Measurements from ENCODE around the gene LDLRAD3.

LDLRAD3 gene

DNA sequence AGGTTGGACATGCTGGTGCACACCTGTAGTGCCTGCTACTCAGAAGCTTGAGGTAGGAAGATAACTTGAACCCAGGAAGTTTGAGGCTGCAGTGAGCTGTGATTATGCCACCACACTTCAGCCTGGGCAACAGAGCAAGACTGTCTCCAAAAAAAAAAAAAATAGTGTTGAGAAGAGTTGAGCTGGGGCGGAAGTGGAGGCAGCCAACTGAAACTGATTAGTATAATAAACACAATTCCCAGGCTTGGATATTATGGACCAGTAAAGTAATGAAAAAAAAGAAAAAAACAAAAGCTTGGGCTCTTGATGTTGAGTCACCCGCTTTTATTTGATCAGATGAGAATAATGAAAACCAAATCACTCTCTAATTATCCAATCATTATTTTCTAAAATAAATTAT lies 21.0 kb downstream of the LDLRAD3 start:
- H3K4me3 ChIP-seq (replicated peaks; ENCODE audit: low read depth, low read length): no peak overlapping the region
- TF ChIP-seq, protein P1, sequence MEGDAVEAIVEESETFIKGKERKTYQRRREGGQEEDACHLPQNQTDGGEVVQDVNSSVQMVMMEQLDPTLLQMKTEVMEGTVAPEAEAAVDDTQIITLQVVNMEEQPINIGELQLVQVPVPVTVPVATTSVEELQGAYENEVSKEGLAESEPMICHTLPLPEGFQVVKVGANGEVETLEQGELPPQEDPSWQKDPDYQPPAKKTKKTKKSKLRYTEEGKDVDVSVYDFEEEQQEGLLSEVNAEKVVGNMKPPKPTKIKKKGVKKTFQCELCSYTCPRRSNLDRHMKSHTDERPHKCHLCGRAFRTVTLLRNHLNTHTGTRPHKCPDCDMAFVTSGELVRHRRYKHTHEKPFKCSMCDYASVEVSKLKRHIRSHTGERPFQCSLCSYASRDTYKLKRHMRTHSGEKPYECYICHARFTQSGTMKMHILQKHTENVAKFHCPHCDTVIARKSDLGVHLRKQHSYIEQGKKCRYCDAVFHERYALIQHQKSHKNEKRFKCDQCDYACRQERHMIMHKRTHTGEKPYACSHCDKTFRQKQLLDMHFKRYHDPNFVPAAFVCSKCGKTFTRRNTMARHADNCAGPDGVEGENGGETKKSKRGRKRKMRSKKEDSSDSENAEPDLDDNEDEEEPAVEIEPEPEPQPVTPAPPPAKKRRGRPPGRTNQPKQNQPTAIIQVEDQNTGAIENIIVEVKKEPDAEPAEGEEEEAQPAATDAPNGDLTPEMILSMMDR (IDR thresholded peaks at IDR 0.05; ENCODE audit: low read length, missing control alignments): no peak
- no peak for DNase-seq (ENCODE audit: low read depth)

DNA sequence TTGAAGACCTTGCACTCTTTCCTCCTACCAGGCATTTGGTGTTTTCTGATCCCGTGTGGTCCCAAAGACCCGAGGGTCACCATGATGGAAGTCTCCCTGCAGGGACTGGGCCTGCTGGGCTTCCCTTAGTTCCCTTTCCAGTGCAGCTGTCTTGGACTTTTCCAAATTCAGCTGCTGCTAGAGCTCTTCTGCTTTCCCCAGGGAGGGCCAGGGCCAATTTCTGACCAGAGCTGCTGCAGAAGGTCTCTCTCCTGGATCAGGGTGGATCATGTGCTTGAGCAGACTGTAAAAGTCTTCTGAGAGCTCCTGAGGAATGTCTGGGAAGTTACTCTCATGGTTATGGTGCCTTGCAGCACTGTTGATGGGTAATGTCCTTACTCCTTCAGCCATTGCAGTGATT lies 23.2 kb downstream of the LDLRAD3 start:
- TF ChIP-seq, protein P1 (IDR thresholded peaks at IDR 0.05; ENCODE audit: low read length, missing control alignments): no peak
- no peak for DNase-seq (ENCODE audit: low read depth)
- H3K4me3 ChIP-seq (replicated peaks; ENCODE audit: low read depth, low read length): no peak overlapping the region

DNA sequence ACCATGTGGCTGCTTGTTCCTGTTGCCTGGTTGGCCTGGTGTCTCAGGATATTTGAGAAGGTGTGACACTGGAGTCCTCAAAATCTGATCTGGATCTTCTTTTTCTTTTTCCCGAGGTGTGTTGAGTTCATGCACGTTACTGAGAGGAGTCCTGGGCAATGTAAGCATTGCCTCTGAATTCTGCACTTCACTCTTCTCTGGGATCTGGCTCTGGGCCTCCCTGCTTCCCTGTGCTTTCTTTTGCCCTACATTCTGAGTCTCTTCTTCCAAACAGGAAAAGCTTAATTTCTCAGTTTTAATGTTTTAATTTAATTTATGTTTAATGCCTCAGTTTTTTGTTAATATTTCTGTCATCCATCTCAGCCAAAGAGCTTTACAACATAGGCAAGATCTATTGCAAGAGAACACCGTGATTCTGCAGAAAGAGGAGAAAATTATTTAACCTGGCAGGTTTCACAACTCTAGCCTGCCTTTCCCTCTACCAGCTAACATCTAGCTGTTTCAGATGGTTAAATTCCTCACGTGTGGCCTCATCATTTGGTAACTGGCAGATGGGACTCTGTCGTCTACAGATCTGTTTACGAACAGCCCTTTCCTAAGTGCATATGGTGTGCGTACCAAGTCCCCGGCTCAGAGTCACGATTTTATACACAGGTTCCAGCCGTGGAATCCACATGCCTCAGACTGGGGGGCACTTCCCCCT lies 24.7 kb downstream of the LDLRAD3 start:
- TF ChIP-seq, protein P1 (IDR thresholded peaks at IDR 0.05; ENCODE audit: low read length, missing control alignments): no peak
- no peak for DNase-seq (ENCODE audit: low read depth)
- no peak overlapping the region for H3K4me3 ChIP-seq (replicated peaks; ENCODE audit: low read depth, low read length)

DNA sequence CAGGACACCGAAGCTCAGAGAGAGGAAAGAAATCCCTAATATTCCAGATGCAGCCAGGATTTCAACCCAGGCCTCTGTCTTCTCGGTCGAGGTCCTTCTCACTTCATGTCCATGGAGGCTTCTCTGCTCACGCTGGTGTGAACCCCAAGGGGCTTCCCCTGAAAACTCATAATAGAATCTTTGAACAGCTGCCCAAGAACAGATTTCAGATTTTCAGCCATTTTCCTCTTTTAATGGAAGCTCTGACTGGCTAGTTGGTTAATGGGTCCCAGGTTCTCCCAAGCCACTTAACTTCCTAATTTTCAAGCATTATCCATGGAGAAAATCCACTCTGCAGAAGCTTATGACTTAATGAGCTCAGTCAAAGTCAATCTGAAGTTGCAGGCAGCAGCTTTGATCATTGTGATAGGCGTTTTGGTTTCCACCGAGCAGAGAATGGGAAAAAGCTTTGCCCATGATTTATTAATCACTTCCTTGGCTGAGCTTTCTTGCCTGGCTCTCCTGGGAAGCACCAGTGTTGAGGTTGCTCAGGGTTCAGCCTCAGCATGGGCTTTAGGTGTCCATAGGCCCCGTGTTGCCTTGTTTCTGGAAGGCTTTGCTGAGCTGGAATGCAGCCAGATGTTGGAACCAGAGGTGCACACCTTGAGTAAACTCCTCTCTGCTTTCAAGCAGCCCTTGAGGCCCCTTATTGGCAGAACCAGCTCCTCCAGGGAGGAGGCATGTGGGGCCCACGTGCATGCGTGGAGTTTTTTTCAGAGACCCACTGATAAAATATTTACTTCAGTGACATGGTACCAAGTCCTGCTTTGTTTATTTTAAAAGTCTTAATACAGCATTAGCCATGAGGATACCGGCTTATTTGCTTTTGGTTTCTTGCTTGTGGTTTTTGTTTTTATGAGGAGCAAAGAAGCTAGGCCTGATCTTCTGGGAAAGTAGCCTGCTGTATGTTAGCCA lies 25.5 kb downstream of the LDLRAD3 start:
- H3K4me3 ChIP-seq (replicated peaks; ENCODE audit: low read depth, low read length): no peak overlapping the region
- TF ChIP-seq, protein P1 (IDR thresholded peaks at IDR 0.05; ENCODE audit: low read length, missing control alignments): no peak
- no peak for DNase-seq (ENCODE audit: low read depth)

DNA sequence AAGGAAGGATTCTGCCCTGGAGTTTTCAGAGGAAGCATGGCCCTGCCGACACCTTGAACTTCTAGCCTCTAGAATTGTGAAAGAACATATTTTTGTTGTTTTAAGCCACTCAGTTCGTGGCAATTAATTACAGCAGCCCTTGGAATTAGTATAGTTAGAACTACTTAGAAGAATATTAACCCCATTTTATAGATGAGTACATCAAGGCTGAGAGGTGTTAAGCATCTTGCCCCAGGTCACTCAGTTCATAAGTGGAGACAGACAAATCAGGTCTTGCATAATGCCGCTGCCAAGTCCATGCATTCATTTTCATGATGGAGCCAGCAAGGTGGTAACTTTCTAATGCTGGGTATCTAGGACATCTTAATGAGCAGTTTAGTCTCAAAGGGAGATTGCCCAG lies 26.6 kb downstream of the LDLRAD3 start:
- no peak for DNase-seq (ENCODE audit: low read depth)
- TF ChIP-seq, protein P1 (IDR thresholded peaks at IDR 0.05; ENCODE audit: low read length, missing control alignments): no peak
- H3K4me3 ChIP-seq (replicated peaks; ENCODE audit: low read depth, low read length): no peak overlapping the region

DNA sequence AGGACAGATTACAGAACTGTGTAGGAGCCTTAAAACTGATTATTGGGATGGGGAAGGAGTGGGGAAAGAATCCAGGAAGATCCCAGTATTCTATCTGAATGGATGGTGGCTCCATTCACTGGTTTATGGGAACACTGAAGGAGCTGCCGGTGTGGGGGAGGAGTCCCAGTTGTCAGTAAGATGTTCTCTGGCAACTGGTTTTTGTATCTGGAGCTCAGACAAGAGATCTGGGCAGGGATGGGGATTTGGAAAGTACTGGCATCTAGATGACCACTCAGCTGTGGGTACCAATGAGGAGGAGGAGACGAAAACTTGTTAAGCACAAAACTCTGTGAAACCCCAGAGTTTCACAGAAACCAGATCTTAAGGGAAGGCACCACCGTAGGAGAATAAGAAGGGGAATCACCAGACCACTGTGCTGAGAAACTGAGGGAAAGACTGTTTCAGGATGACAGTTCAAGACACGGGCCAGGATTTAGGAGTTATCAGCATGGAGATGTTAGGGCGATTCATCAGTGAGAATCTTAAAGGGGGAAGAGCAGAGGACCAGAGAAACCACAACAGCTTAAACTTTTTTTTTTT lies 28.1 kb downstream of the LDLRAD3 start:
- TF ChIP-seq, protein P1 (IDR thresholded peaks at IDR 0.05; ENCODE audit: low read length, missing control alignments): no peak

More for the DNA sequence above, 28.1 kb downstream of the LDLRAD3 start:
- no peak for DNase-seq (ENCODE audit: low read depth)
- no peak overlapping the region for H3K4me3 ChIP-seq (replicated peaks; ENCODE audit: low read depth, low read length)

All from fibroblast of pulmonary artery (primary cell).